Measurements from ENCODE around the gene GNA15. TPM values are rescaled to one million over a fixed set of nuclear protein-coding genes. Genes with fewer than 3 reads are reported as not detected.
"Not testable (repeated sequence)": the region's sequence is repeated elsewhere in the genome, so short reads cannot be mapped to it uniquely, and the experiment has no call there.

The GNA15 gene
- total RNA-seq, 1 donor from 2014 or later, result 13.2 TPM

- DNase-seq, result no peak
These were observed 56.9 kb downstream of the GNA15 start for GRCh38 chr19:3192684-3193083.

GRCh38 chr19:3193256-3194105, 57.6 kb downstream of the GNA15 start:
- DNase-seq, result no peak

- no peak for DNase-seq
These were observed 58.6 kb downstream of the GNA15 start for GRCh38 chr19:3194106-3195087.

- DNase-seq, result no peak
These were observed 60.5 kb downstream of the GNA15 start for GRCh38 chr19:3196064-3196932.

GRCh38 chr19:3196933-3197205, 61.0 kb downstream of the GNA15 start:
- no peak for DNase-seq

GRCh38 chr19:3198901-3199700, 63.3 kb downstream of the GNA15 start:
- DNase-seq, result no peak

- DNase-seq, result no peak
These were observed 65.4 kb downstream of the GNA15 start for GRCh38 chr19:3201072-3201700.

GRCh38 chr19:3201911-3202310, 66.1 kb downstream of the GNA15 start:
- no peak for DNase-seq

GRCh38 chr19:3202346-3202745, 66.5 kb downstream of the GNA15 start:
- DNase-seq, result no peak

GRCh38 chr19:3202895-3203294, 67.1 kb downstream of the GNA15 start:
- not testable (repeated sequence) for DNase-seq

- no peak for DNase-seq
These were observed 68.2 kb downstream of the GNA15 start for GRCh38 chr19:3203805-3204645.

- DNase-seq, result no peak
These were observed 68.9 kb downstream of the GNA15 start for GRCh38 chr19:3204646-3205275.

GRCh38 chr19:3206216-3206953, 70.6 kb downstream of the GNA15 start:
- DNase-seq, result no peak

GRCh38 chr19:3207461-3208242, 71.8 kb downstream of the GNA15 start:
- no peak for DNase-seq

- DNase-seq, result no peak
These were observed 72.7 kb downstream of the GNA15 start for GRCh38 chr19:3208317-3209207.

GRCh38 chr19:3210347-3211017, 74.6 kb downstream of the GNA15 start:
- no peak for DNase-seq

Data from skin of body (tissue), 2 donors.